HFFc6 (cell line): ENCODE results near the gene XKR7. TPM values are rescaled to one million over a fixed set of nuclear protein-coding genes. Genes with fewer than 3 reads are reported as not detected.

Experiments
- DNase-seq: peaks from one replicate; pipeline ENCODE4 v3.0.0-alpha.2; 2018
- H3K27ac Mint-ChIP-seq: 2 replicates; pipeline ENCODE4 v1.8.0; 2020; ENCODE audit warnings: mild to moderate bottlenecking, mixed read lengths
- H3K27me3 Mint-ChIP-seq: 2 replicates; pipeline ENCODE4 v1.8.0; 2021; ENCODE audit warnings: mild to moderate bottlenecking, moderate library complexity, mixed read lengths; ENCODE audit not compliant: insufficient read depth
- H3K36me3 Mint-ChIP-seq: 2 replicates; pipeline ENCODE4 v1.8.0; 2021; ENCODE audit warnings: low read depth, mixed read lengths
- H3K4me1 Mint-ChIP-seq: 2 replicates; pipeline ENCODE4 v1.8.0; 2020; ENCODE audit warnings: low read depth, mixed read lengths
- H3K4me3 Mint-ChIP-seq: 2 replicates; pipeline ENCODE4 v1.8.0; 2020; ENCODE audit warnings: mild to moderate bottlenecking, moderate library complexity, mixed read lengths
- H3K9me3 Mint-ChIP-seq: 2 replicates; pipeline ENCODE4 v1.8.0; 2020; ENCODE audit warnings: mild to moderate bottlenecking, mixed read lengths
- CTCF ChIP-seq: fragments of 200-600 bp; sonication (generic); IDR thresholded peaks from 2 replicates; pipeline ENCODE4 v1.5.0; 2021; ENCODE audit warnings: antibody characterized with exemption, mild to moderate bottlenecking
- total RNA-seq, 6 experiments: library from RNA; stranded (reverse); fragmentation: NEBNext Ultra II Directional; extraction: Animal tissue kit (Norgen Biotek cat#: 25700); gene quantifications; 2 replicates in 1 of 6; 3 replicates in 5 of 6; pipeline ENCODE4 v1.2.3, GENCODE V29; 2021

Gene XKR7
- total RNA-seq, 6 experiments from 2014 or later: not detected

- Mint-ChIP-seq H3K36me3 (0 out of 2 replicates have a peak, but pooled peaks cover 6% of the 10 kb centered on the region), H3K9me3 (no peaks in the 10 kb centered on the region), H3K27ac (no peak overlapping the region), H3K4me1 (no peaks in the 10 kb centered on the region), H3K27me3 (peaks cover 42% of the 10 kb centered on the region), H3K4me3 (no peak overlapping the region)
- TF ChIP-seq CTCF: no peak
- no peak for DNase-seq
Measured at GRCh38 chr20:32051720-32052089, 83.8 kb downstream of the XKR7 start.

GRCh38 chr20:32052090-32052777 is 84.3 kb downstream of the XKR7 start, which contains the start of gene HCK:
Gene HCK, plus strand, starts transcription at chr20:32052242.
- DNase-seq: no peak
- no peak within 1 kb of the TSS for H3K27ac Mint-ChIP-seq
- 0 out of 2 replicates have a peak, but pooled peaks cover 6% of the 10 kb centered on the region for H3K36me3 Mint-ChIP-seq
- H3K4me1 Mint-ChIP-seq: no peaks in the 10 kb centered on the region
- H3K9me3 Mint-ChIP-seq: no peaks in the 10 kb centered on the region
- no peak within 1 kb of the TSS for H3K4me3 Mint-ChIP-seq
- no peak for TF ChIP-seq CTCF
- peaks cover 46% of the 10 kb centered on the region for H3K27me3 Mint-ChIP-seq

GRCh38 chr20:32052778-32053362 is 84.9 kb downstream of the XKR7 start:
- no peak overlapping the region for H3K27ac Mint-ChIP-seq
- H3K4me3 Mint-ChIP-seq: no peak overlapping the region
- no peaks in the 10 kb centered on the region for H3K9me3 Mint-ChIP-seq
- no peaks in the 10 kb centered on the region for H3K4me1 Mint-ChIP-seq
- H3K36me3 Mint-ChIP-seq: 0 out of 2 replicates have a peak, but pooled peaks cover 6% of the 10 kb centered on the region
- TF ChIP-seq CTCF: no peak
- no peak for DNase-seq
- peaks cover 47% of the 10 kb centered on the region for H3K27me3 Mint-ChIP-seq

Other genes starting within 250 kb of the XKR7 start
- gene BCL2L1, start 245.3 kb upstream of the XKR7 start, total RNA-seq: 100 to 1,000 TPM; 111 to 122 (median 117) TPM
- 100 to 1,000 TPM in 4 of 6 experiments, 10 to 100 TPM in 2; 51.0 to 117 (median 107) TPM for gene TPX2, start 228.9 kb upstream of the XKR7 start, total RNA-seq
- under 1 TPM; 0.07 to 0.30 (median 0.16) TPM for gene MYLK2, start 148.8 kb upstream of the XKR7 start, total RNA-seq
- gene FOXS1, start 122.5 kb upstream of the XKR7 start, total RNA-seq: not detected
- gene DUSP15, start 97.6 kb upstream of the XKR7 start, total RNA-seq: not detected
- not detected for gene TTLL9, start 97.5 kb upstream of the XKR7 start, total RNA-seq
- 10 to 100 TPM; 12.2 to 17.1 (median 13.1) TPM for gene PDRG1, start 16.1 kb upstream of the XKR7 start, total RNA-seq
- gene CCM2L, start 42.3 kb downstream of the XKR7 start, total RNA-seq: not detected
- gene HCK, start 84.1 kb downstream of the XKR7 start, total RNA-seq: not detected
- 10 to 100 TPM; 54.8 to 73.9 (median 60.7) TPM for gene TM9SF4, start 141.6 kb downstream of the XKR7 start, total RNA-seq
- gene PLAGL2, start 239.6 kb downstream of the XKR7 start, total RNA-seq: 10 to 100 TPM in 2 of 6 experiments, 1 to 10 TPM in 4; 8.5 to 11.1 (median 9.5) TPM
- 10 to 100 TPM; 64.1 to 83.7 (median 74.6) TPM for gene POFUT1, start 239.7 kb downstream of the XKR7 start, total RNA-seq